Ishikawa (cell line): Measurements from ENCODE around the gene COMMD3.
A peak's percentile ranks its signal among the peaks of the same experiment; 100 is the strongest.

Experiments used
- CEBPB ChIP-seq: IDR thresholded peaks from 2 replicates; pipeline ENCODE4 v1.6.1; 2012
- CREB1 ChIP-seq: IDR thresholded peaks from 2 replicates; pipeline ENCODE4 v1.6.1; 2012; ENCODE audit warnings: low read depth
- EGR1 ChIP-seq: IDR thresholded peaks from 2 replicates; pipeline ENCODE4 v1.6.1; 2012
- EP300 ChIP-seq: IDR thresholded peaks from 2 replicates; pipeline ENCODE4 v1.6.1; 2012; ENCODE audit warnings: borderline replicate concordance
- FOXM1 ChIP-seq: IDR thresholded peaks from 2 replicates; pipeline ENCODE4 v1.6.1; 2012; ENCODE audit warnings: low read depth, borderline replicate concordance
- MAX ChIP-seq: IDR thresholded peaks from 2 replicates; pipeline ENCODE4 v1.6.1; 2012
- NFIC ChIP-seq: IDR thresholded peaks from 2 replicates; pipeline ENCODE4 v1.6.1; 2012
- RAD21 ChIP-seq: IDR thresholded peaks from 2 replicates; pipeline ENCODE4 v1.6.1; 2012; ENCODE audit warnings: low read depth
- REST ChIP-seq: IDR thresholded peaks from 2 replicates; pipeline ENCODE4 v1.6.1; 2012; ENCODE audit warnings: low read depth, mild to moderate bottlenecking
- TAF1 ChIP-seq: IDR thresholded peaks from 2 replicates; pipeline ENCODE4 v1.6.1; 2012; ENCODE audit warnings: low read depth, mild to moderate bottlenecking
- TCF12 ChIP-seq: IDR thresholded peaks from 2 replicates; pipeline ENCODE4 v1.6.1; 2012; ENCODE audit warnings: low read depth
- TEAD4 ChIP-seq: IDR thresholded peaks from 2 replicates; pipeline ENCODE4 v1.6.1; 2012
- USF1 ChIP-seq: IDR thresholded peaks from 2 replicates; pipeline ENCODE4 v1.6.1; 2012
- YY1 ChIP-seq: IDR thresholded peaks from 2 replicates; pipeline ENCODE4 v1.6.1; 2012; ENCODE audit warnings: low read depth
- ZBTB7A ChIP-seq: IDR thresholded peaks from 2 replicates; pipeline ENCODE4 v1.6.1; 2012; ENCODE audit warnings: low read depth

The COMMD3 gene

GRCh38 chr10:22335173-22335933 is 19.2 kb downstream of the COMMD3 start:
- TF ChIP-seq NFIC, result no peak
- TF ChIP-seq CEBPB, result no peak
- TF ChIP-seq ZBTB7A, result no peak
- no peak for TF ChIP-seq TEAD4
- TF ChIP-seq EP300, result no peak
- no peak for TF ChIP-seq TCF12
- no peak for TF ChIP-seq YY1

GRCh38 chr10:22338185-22338900 is 22.2 kb downstream of the COMMD3 start:
- TF ChIP-seq EGR1 (no peak), NFIC (no peak)

GRCh38 chr10:22338931-22339330 is 22.7 kb downstream of the COMMD3 start:
- TF ChIP-seq REST (no peak), EP300 (no peak), CEBPB (no peak), ZBTB7A (no peak), RAD21 (no peak), USF1 (no peak), YY1 (no peak), FOXM1 (no peak), EGR1 (no peak), CREB1 (no peak), TEAD4 (no peak), MAX (no peak), NFIC (no peak)

GRCh38 chr10:22339761-22340328 is 23.7 kb downstream of the COMMD3 start:
- no peak for TF ChIP-seq NFIC
- TF ChIP-seq TAF1, result no peak
- TF ChIP-seq TEAD4, result no peak
- TF ChIP-seq CEBPB, result no peak
- no peak for TF ChIP-seq RAD21
- TF ChIP-seq USF1, result no peak

GRCh38 chr10:22340329-22341189 is 24.4 kb downstream of the COMMD3 start:
- TF ChIP-seq CREB1 (peak; percentile 69; the same call in 1 of the 2 replicates), USF1 (no peak), EP300 (0 out of 2 replicates have a peak, but pooled peaks have one; percentile 13), TAF1 (peak; percentile 50), TCF12 (peak; percentile 21; the same call in 1 of the 2 replicates)

GRCh38 chr10:22341190-22341925 is 25.2 kb downstream of the COMMD3 start:
- TF ChIP-seq REST (no peak), NFIC (peak; percentile 15; the same call in 1 of the 2 replicates)
